Measurements from ENCODE around the gene RAD18. TPM values are rescaled to one million over a fixed set of nuclear protein-coding genes. Genes with fewer than 3 reads are reported as not detected.

Gene RAD18
- total RNA-seq, 1 experiment from 2014 or later, result 46.6 TPM

DNA sequence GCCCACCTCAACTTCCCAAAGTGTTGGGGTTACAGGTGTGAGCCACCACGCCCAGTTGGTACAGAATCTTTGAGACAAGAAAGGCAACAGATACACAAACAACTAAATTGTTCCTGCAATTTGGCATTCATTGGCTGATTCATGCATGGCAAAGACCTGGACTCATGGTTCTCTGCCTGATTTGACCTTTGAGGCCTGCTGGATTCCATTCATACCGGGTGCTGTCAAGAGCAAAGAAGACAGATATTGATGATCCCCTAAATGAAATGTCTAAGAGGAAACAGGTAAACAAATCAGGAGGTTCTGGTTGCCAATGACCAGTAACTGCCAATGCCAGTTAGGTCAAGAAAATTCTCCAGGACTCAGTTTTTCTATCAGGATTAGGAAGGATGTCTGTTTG, 43.9 kb upstream of the RAD18 start:
- ChIA-PET CTCF (no interaction called here), POLR2A (ENCODE audit: unreplicated experiment) (no interaction called here)
- DNase-seq (no peak), ATAC-seq (no peak)
- Histone ChIP-seq H3K9ac (ENCODE audit: low read length) (no peak overlapping the region), H3K27me3 (ENCODE audit: low read length) (no peaks in the 10 kb centered on the region), H2AFZ (ENCODE audit: low read length) (no peak overlapping the region), H3F3A (ENCODE audit: low read length, unreplicated experiment) (no peaks in the 10 kb centered on the region), H3K4me2 (ENCODE audit: low read length) (no peak overlapping the region), H3K36me3 (ENCODE audit: low read depth, low read length) (no peaks in the 10 kb centered on the region), H3K9me2 (replicated peaks; ENCODE audit: low read length) (no peaks in the 10 kb centered on the region), H3K27ac (ENCODE audit: low read length) (no peak overlapping the region), H3K4me3 (ENCODE audit: low read length) (no peak overlapping the region), H4K20me1 (ENCODE audit: low read length) (no peaks in the 10 kb centered on the region), H3K79me2 (ENCODE audit: low read length) (no peaks in the 10 kb centered on the region), H3K4me1 (ENCODE audit: insufficient read depth, low read length) (no peaks in the 10 kb centered on the region), H3K9me3 (ENCODE audit: low read length) (no peaks in the 10 kb centered on the region)
- no TSS peak for BruUV-seq (replicated peaks)
- no peak for TF ChIP-seq EZH2 (IDR thresholded peaks at IDR 0.05; ENCODE audit: low read length, unreplicated experiment)
- TF ChIP-seq EZH2phosphoT487 (IDR thresholded peaks at IDR 0.05; ENCODE audit: borderline replicate concordance, low read length), result no peak
- TF ChIP-seq, protein P1, sequence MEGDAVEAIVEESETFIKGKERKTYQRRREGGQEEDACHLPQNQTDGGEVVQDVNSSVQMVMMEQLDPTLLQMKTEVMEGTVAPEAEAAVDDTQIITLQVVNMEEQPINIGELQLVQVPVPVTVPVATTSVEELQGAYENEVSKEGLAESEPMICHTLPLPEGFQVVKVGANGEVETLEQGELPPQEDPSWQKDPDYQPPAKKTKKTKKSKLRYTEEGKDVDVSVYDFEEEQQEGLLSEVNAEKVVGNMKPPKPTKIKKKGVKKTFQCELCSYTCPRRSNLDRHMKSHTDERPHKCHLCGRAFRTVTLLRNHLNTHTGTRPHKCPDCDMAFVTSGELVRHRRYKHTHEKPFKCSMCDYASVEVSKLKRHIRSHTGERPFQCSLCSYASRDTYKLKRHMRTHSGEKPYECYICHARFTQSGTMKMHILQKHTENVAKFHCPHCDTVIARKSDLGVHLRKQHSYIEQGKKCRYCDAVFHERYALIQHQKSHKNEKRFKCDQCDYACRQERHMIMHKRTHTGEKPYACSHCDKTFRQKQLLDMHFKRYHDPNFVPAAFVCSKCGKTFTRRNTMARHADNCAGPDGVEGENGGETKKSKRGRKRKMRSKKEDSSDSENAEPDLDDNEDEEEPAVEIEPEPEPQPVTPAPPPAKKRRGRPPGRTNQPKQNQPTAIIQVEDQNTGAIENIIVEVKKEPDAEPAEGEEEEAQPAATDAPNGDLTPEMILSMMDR (conservative IDR thresholded peaks at IDR 0.05; ENCODE audit: low read depth, low read length), result no peak
- intact Hi-C loops (cut with micrococcal nuclease), result no loop called here

DNA sequence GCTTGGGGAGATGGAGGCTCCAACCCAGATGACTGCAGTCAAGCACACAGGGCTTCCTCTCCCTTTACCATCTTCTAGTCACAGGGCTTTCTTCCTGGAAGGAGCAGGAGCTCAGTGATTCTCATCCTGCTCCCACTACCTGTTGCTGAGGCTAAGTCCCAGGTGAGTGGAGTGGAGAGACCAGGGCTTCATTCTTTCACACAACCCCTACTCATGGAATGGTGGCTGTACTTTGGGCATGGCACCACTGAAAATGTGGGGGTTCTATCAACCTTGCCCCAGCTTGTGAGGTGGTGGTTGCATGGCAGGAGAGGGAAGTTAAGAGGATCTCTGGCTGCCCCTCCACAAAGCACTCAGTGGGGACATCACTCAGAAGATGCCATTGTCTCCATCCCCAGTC, 36.8 kb upstream of the RAD18 start:
- CTCF ChIA-PET, result no interaction called here
- H4K20me1 ChIP-seq (ENCODE audit: low read length), result no peaks in the 10 kb centered on the region
- no peak overlapping the region for H2AFZ ChIP-seq (ENCODE audit: low read length)
- H3K4me1 ChIP-seq (ENCODE audit: insufficient read depth, low read length), result no peaks in the 10 kb centered on the region
- no peaks in the 10 kb centered on the region for H3F3A ChIP-seq (ENCODE audit: low read length, unreplicated experiment)
- ATAC-seq, result no peak
- H3K4me3 ChIP-seq (ENCODE audit: low read length), result no peak overlapping the region
- intact Hi-C loops (cut with micrococcal nuclease), result no loop called here
- DNase-seq, result no peak
- TF ChIP-seq EZH2 (IDR thresholded peaks at IDR 0.05; ENCODE audit: low read length, unreplicated experiment) (no peak), EZH2phosphoT487 (IDR thresholded peaks at IDR 0.05; ENCODE audit: borderline replicate concordance, low read length) (no peak)
- TF ChIP-seq, protein P1 (conservative IDR thresholded peaks at IDR 0.05; ENCODE audit: low read depth, low read length), result no peak
- H3K36me3 ChIP-seq (ENCODE audit: low read depth, low read length), result no peaks in the 10 kb centered on the region
- no peak overlapping the region for H3K27ac ChIP-seq (ENCODE audit: low read length)
- no peak overlapping the region for H3K4me2 ChIP-seq (ENCODE audit: low read length)
- H3K27me3 ChIP-seq (ENCODE audit: low read length), result no peaks in the 10 kb centered on the region
- no TSS peak for BruUV-seq (replicated peaks)
- POLR2A ChIA-PET (ENCODE audit: unreplicated experiment), result no interaction called here
- no peaks in the 10 kb centered on the region for H3K79me2 ChIP-seq (ENCODE audit: low read length)
- H3K9ac ChIP-seq (ENCODE audit: low read length), result no peak overlapping the region
- H3K9me3 ChIP-seq (ENCODE audit: low read length), result no peaks in the 10 kb centered on the region
- no peaks in the 10 kb centered on the region for H3K9me2 ChIP-seq (replicated peaks; ENCODE audit: low read length)

GRCh38 chr3:8997151-8997550, 33.9 kb upstream of the RAD18 start:
- no TSS peak for BruUV-seq (replicated peaks)
- H4K20me1 ChIP-seq (ENCODE audit: low read length), result no peaks in the 10 kb centered on the region
- H3K9me3 ChIP-seq (ENCODE audit: low read length), result no peaks in the 10 kb centered on the region
- H3F3A ChIP-seq (ENCODE audit: low read length, unreplicated experiment), result no peaks in the 10 kb centered on the region
- H3K27me3 ChIP-seq (ENCODE audit: low read length), result no peaks in the 10 kb centered on the region
- ChIA-PET POLR2A (ENCODE audit: unreplicated experiment) (no interaction called here), CTCF (interaction anchor here (0.9 kb wide), 1 partner anchor 71 kb away, joined by 3 read pairs; no protein-coding TSS in a partner anchor)
- TF ChIP-seq EZH2 (IDR thresholded peaks at IDR 0.05; ENCODE audit: low read length, unreplicated experiment), result no peak
- TF ChIP-seq EZH2phosphoT487 (IDR thresholded peaks at IDR 0.05; ENCODE audit: borderline replicate concordance, low read length), result no peak
- TF ChIP-seq, protein P1 (conservative IDR thresholded peaks at IDR 0.05; ENCODE audit: low read depth, low read length), result no peak
- no peaks in the 10 kb centered on the region for H3K4me1 ChIP-seq (ENCODE audit: insufficient read depth, low read length)
- intact Hi-C loops (cut with micrococcal nuclease), result no loop called here
- no peak overlapping the region for H3K4me3 ChIP-seq (ENCODE audit: low read length)
- ATAC-seq (no peak), DNase-seq (no peak)
- H3K9ac ChIP-seq (ENCODE audit: low read length), result no peak overlapping the region
- H3K79me2 ChIP-seq (ENCODE audit: low read length), result no peaks in the 10 kb centered on the region
- no peak overlapping the region for H3K4me2 ChIP-seq (ENCODE audit: low read length)
- no peaks in the 10 kb centered on the region for H3K36me3 ChIP-seq (ENCODE audit: low read depth, low read length)
- no peak overlapping the region for H3K27ac ChIP-seq (ENCODE audit: low read length)
- H3K9me2 ChIP-seq (replicated peaks; ENCODE audit: low read length), result no peaks in the 10 kb centered on the region
- H2AFZ ChIP-seq (ENCODE audit: low read length), result no peak overlapping the region

Measured in PC-3 (cell line).